Measurements from ENCODE around the gene DLGAP3.

DNA sequence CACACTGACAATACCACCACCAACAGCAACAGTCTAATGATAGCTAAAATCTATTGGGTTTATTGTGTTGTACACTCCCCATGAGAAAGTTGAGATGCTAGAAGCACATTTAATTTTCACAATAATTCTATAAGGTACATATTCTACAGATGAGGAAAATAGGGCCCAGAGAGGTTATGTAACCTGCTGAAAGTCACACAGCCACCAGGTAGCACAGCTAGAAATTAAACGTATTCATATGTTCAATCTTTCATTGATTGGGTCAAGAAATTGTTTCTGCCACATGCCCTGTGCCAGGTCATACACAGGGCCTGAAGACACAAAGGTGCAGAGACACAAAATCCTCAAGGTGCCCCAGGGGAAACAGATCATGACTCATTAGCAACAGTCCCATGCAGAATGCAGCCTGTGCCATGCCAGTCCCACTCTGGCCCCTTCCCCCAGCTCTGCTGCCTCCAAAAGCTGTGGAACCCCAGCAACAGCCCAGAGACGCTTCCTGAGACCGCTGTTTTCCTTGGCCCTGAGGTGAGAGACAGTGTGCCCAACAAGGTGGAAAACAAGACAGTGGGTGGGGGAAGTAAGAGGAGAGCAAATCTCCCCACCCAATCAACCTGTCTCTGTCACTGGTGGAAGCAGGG, 104.5 kb downstream of the DLGAP3 start:
- TF ChIP-seq, protein P1, sequence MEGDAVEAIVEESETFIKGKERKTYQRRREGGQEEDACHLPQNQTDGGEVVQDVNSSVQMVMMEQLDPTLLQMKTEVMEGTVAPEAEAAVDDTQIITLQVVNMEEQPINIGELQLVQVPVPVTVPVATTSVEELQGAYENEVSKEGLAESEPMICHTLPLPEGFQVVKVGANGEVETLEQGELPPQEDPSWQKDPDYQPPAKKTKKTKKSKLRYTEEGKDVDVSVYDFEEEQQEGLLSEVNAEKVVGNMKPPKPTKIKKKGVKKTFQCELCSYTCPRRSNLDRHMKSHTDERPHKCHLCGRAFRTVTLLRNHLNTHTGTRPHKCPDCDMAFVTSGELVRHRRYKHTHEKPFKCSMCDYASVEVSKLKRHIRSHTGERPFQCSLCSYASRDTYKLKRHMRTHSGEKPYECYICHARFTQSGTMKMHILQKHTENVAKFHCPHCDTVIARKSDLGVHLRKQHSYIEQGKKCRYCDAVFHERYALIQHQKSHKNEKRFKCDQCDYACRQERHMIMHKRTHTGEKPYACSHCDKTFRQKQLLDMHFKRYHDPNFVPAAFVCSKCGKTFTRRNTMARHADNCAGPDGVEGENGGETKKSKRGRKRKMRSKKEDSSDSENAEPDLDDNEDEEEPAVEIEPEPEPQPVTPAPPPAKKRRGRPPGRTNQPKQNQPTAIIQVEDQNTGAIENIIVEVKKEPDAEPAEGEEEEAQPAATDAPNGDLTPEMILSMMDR (IDR thresholded peaks at IDR 0.05): no peak
- no peak for TF ChIP-seq POLR2A (IDR thresholded peaks at IDR 0.05)
